Mucosa of stomach (tissue), 1 donor: ENCODE measurements around the gene SPON1.

ENCODE experiments used
- H3K27me3 ChIP-seq: one replicate; pipeline ENCODE4 v1.7.0; 2013; ENCODE audit warnings: mild to moderate bottlenecking, low read length; ENCODE audit not compliant: control insufficient read depth, insufficient read depth
- H3K36me3 ChIP-seq: one replicate; pipeline ENCODE4 v1.7.0; 2013; ENCODE audit warnings: low read length; ENCODE audit not compliant: control insufficient read depth, insufficient read depth
- H3K4me1 ChIP-seq: one replicate; pipeline ENCODE4 v1.7.0; 2013; ENCODE audit warnings: mild to moderate bottlenecking, low read length; ENCODE audit not compliant: control insufficient read depth, insufficient read depth
- H3K4me3 ChIP-seq: one replicate; pipeline ENCODE4 v1.7.0; 2013; ENCODE audit warnings: low read length
- H3K9ac ChIP-seq: one replicate; pipeline ENCODE4 v1.7.0; 2013; ENCODE audit warnings: mild to moderate bottlenecking, low read length, moderate library complexity
- H3K9me3 ChIP-seq: one replicate; pipeline ENCODE4 v1.7.0; 2013; ENCODE audit warnings: mild to moderate bottlenecking, low read length, moderate library complexity; ENCODE audit not compliant: control insufficient read depth
- donor health status: Pancreatic carcinoma.

The SPON1 gene

GRCh38 chr11:14305649-14306048 lies 343.1 kb downstream of the SPON1 start:
- Histone ChIP-seq H3K36me3 (no peaks in the 10 kb centered on the region), H3K4me1 (peaks cover 28% of the 10 kb centered on the region), H3K27me3 (no peaks in the 10 kb centered on the region), H3K9ac (no peak overlapping the region), H3K4me3 (no peak overlapping the region), H3K9me3 (no peaks in the 10 kb centered on the region)

GRCh38 chr11:14306481-14306880 lies 344.0 kb downstream of the SPON1 start:
- Histone ChIP-seq H3K4me3 (no peak overlapping the region), H3K9ac (no peak overlapping the region), H3K9me3 (no peaks in the 10 kb centered on the region), H3K36me3 (no peaks in the 10 kb centered on the region), H3K4me1 (peaks cover 27% of the 10 kb centered on the region), H3K27me3 (no peaks in the 10 kb centered on the region)

- Histone ChIP-seq H3K27me3 (no peaks in the 10 kb centered on the region), H3K9ac (no peak overlapping the region), H3K4me1 (peaks cover 31% of the 10 kb centered on the region), H3K4me3 (no peak overlapping the region), H3K9me3 (no peaks in the 10 kb centered on the region), H3K36me3 (no peaks in the 10 kb centered on the region)
These were observed 345.8 kb downstream of the SPON1 start for GRCh38 chr11:14308114-14308896.

GRCh38 chr11:14308897-14309387 lies 346.4 kb downstream of the SPON1 start:
- no peak overlapping the region for H3K9ac ChIP-seq
- H3K4me1 ChIP-seq = peaks cover 35% of the 10 kb centered on the region
- no peaks in the 10 kb centered on the region for H3K9me3 ChIP-seq
- no peak overlapping the region for H3K4me3 ChIP-seq
- no peaks in the 10 kb centered on the region for H3K27me3 ChIP-seq
- no peaks in the 10 kb centered on the region for H3K36me3 ChIP-seq

- Histone ChIP-seq H3K4me1 (peaks cover 35% of the 10 kb centered on the region), H3K9me3 (no peaks in the 10 kb centered on the region), H3K27me3 (no peaks in the 10 kb centered on the region), H3K4me3 (no peak overlapping the region), H3K9ac (no peak overlapping the region), H3K36me3 (no peaks in the 10 kb centered on the region)
These were observed 347.1 kb downstream of the SPON1 start for GRCh38 chr11:14309425-14310192.

- Histone ChIP-seq H3K9me3 (no peaks in the 10 kb centered on the region), H3K4me3 (no peak overlapping the region), H3K36me3 (no peaks in the 10 kb centered on the region), H3K9ac (no peak overlapping the region), H3K27me3 (no peaks in the 10 kb centered on the region), H3K4me1 (peaks cover 35% of the 10 kb centered on the region)
These were observed 348.2 kb downstream of the SPON1 start for GRCh38 chr11:14310679-14311078.

GRCh38 chr11:14312736-14313438 lies 350.4 kb downstream of the SPON1 start:
- H3K27me3 ChIP-seq = no peaks in the 10 kb centered on the region
- no peaks in the 10 kb centered on the region for H3K9me3 ChIP-seq
- H3K4me3 ChIP-seq = no peak overlapping the region
- H3K4me1 ChIP-seq = peaks cover 35% of the 10 kb centered on the region
- H3K9ac ChIP-seq = no peak overlapping the region
- H3K36me3 ChIP-seq = no peaks in the 10 kb centered on the region

- peaks cover 32% of the 10 kb centered on the region for H3K4me1 ChIP-seq
- H3K9me3 ChIP-seq = no peaks in the 10 kb centered on the region
- no peak overlapping the region for H3K9ac ChIP-seq
- no peak overlapping the region for H3K4me3 ChIP-seq
- H3K36me3 ChIP-seq = no peaks in the 10 kb centered on the region
- H3K27me3 ChIP-seq = no peaks in the 10 kb centered on the region
These were observed 351.6 kb downstream of the SPON1 start for GRCh38 chr11:14314127-14314526.

- Histone ChIP-seq H3K27me3 (no peaks in the 10 kb centered on the region), H3K9me3 (no peaks in the 10 kb centered on the region), H3K4me3 (no peak overlapping the region), H3K36me3 (no peaks in the 10 kb centered on the region), H3K4me1 (peaks cover 22% of the 10 kb centered on the region), H3K9ac (no peak overlapping the region)
These were observed 352.6 kb downstream of the SPON1 start for GRCh38 chr11:14315130-14315529.
